H9 (cell line): ENCODE data around the gene DNAAF5. TPM values are rescaled to one million over a fixed set of nuclear protein-coding genes. Genes with fewer than 3 reads are reported as not detected.
A peak's percentile ranks its signal among the peaks of the same experiment; 100 is the strongest.

Experiments
- DNase-seq: peaks from one replicate; pipeline ENCODE4 v3.0.0-alpha.2; 2017
- H2AFZ ChIP-seq: one replicate; pipeline ENCODE4 v1.6.1; 2013; ENCODE audit warnings: mild to moderate bottlenecking, low read length, control low read depth, moderate library complexity
- H2AK5ac ChIP-seq: 2 replicates; pipeline ENCODE4 v1.6.1; 2013; ENCODE audit warnings: low read length, control low read depth, mixed read lengths; ENCODE audit not compliant: insufficient read length
- H2BK120ac ChIP-seq: one replicate; pipeline ENCODE4 v1.6.1; 2013; ENCODE audit warnings: low read depth, mild to moderate bottlenecking, low read length, control low read depth, inconsistent platforms; ENCODE audit not compliant: poor library complexity, severe bottlenecking
- H2BK12ac ChIP-seq: 2 replicates; pipeline ENCODE4 v1.6.1; 2013; ENCODE audit warnings: low read length, control low read depth, mixed read lengths, low read depth; ENCODE audit not compliant: insufficient read length
- H2BK15ac ChIP-seq: 2 replicates; pipeline ENCODE4 v1.6.1; 2013; ENCODE audit warnings: low read depth, low read length, control low read depth
- H2BK20ac ChIP-seq: one replicate; pipeline ENCODE4 v1.6.1; 2013; ENCODE audit warnings: low read depth, mild to moderate bottlenecking, low read length, control low read depth, inconsistent platforms; ENCODE audit not compliant: poor library complexity, severe bottlenecking
- H2BK5ac ChIP-seq: 2 replicates; pipeline ENCODE4 v1.6.1; 2013; ENCODE audit warnings: low read length, control low read depth, mixed read lengths; ENCODE audit not compliant: insufficient read length
- H3K14ac ChIP-seq: 2 replicates; pipeline ENCODE4 v1.6.1; 2013; ENCODE audit warnings: low read length, control low read depth; ENCODE audit not compliant: insufficient read depth
- H3K18ac ChIP-seq: 2 replicates; pipeline ENCODE4 v1.6.1; 2013; ENCODE audit warnings: low read depth, mild to moderate bottlenecking, mixed read lengths, low read length, control low read depth; ENCODE audit not compliant: insufficient read length
- H3K23ac ChIP-seq: 2 replicates; pipeline ENCODE4 v1.6.1; 2013; ENCODE audit warnings: low read length, control low read depth, mixed read lengths, low read depth; ENCODE audit not compliant: insufficient read length
- H3K23me2 ChIP-seq: 2 replicates; pipeline ENCODE4 v1.6.1; 2013; ENCODE audit warnings: low read depth, mild to moderate bottlenecking, mixed read lengths, low read length, control low read depth; ENCODE audit not compliant: insufficient read length, poor library complexity, severe bottlenecking
- H3K27ac ChIP-seq: 2 replicates; pipeline ENCODE4 v1.5.1; 2013; ENCODE audit warnings: low read length, control low read depth, mixed read lengths, low read depth; ENCODE audit not compliant: insufficient read length
- H3K27me3 ChIP-seq: 2 replicates; pipeline ENCODE4 v1.6.1; 2013; ENCODE audit warnings: low read length, control low read depth, inconsistent platforms; ENCODE audit not compliant: insufficient read depth
- H3K4ac ChIP-seq: 2 replicates; pipeline ENCODE4 v1.6.1; 2013; ENCODE audit warnings: low read depth, mild to moderate bottlenecking, control low read depth, inconsistent platforms, low read length, moderate library complexity
- H3K4me1 ChIP-seq: 2 replicates; pipeline ENCODE4 v1.6.1; 2013; ENCODE audit warnings: low read length, control low read depth, inconsistent platforms; ENCODE audit not compliant: insufficient read depth
- H3K4me2 ChIP-seq: 2 replicates; pipeline ENCODE4 v1.6.1; 2013; ENCODE audit warnings: low read length, control low read depth, mixed read lengths; ENCODE audit not compliant: insufficient read length, insufficient read depth
- H3K56ac ChIP-seq: 2 replicates; pipeline ENCODE4 v1.6.1; 2013; ENCODE audit warnings: low read depth, mild to moderate bottlenecking, mixed read lengths, low read length, control low read depth; ENCODE audit not compliant: insufficient read length
- H3K79me1 ChIP-seq: 2 replicates; pipeline ENCODE4 v1.6.1; 2013; ENCODE audit warnings: low read depth, mild to moderate bottlenecking, moderate library complexity, low read length, control low read depth, inconsistent platforms; ENCODE audit not compliant: insufficient read depth, poor library complexity, severe bottlenecking
- H3K79me2 ChIP-seq: 2 replicates; pipeline ENCODE4 v1.6.1; 2013; ENCODE audit warnings: low read length, control low read depth, inconsistent platforms; ENCODE audit not compliant: insufficient read depth
- H3K9ac ChIP-seq: 2 replicates; pipeline ENCODE4 v1.6.1; 2013; ENCODE audit warnings: low read length, control low read depth, mixed read lengths; ENCODE audit not compliant: insufficient read length; ENCODE audit errors: extremely low read depth
- H3K9me3 ChIP-seq: one replicate; pipeline ENCODE4 v1.6.1; 2013; ENCODE audit warnings: low read depth, low read length, inconsistent platforms; ENCODE audit not compliant: control insufficient read depth
- H3T11ph ChIP-seq: one replicate; pipeline ENCODE4 v1.6.1; 2013; ENCODE audit warnings: mild to moderate bottlenecking, low read length, control low read depth, inconsistent platforms
- H4K20me1 ChIP-seq: one replicate; pipeline ENCODE4 v1.6.1; 2013; ENCODE audit not compliant: control insufficient read depth, insufficient read length, insufficient read depth
- H4K5ac ChIP-seq: 2 replicates; pipeline ENCODE4 v1.6.1; 2013; ENCODE audit warnings: low read depth, mild to moderate bottlenecking, mixed read lengths, low read length, control low read depth; ENCODE audit not compliant: insufficient read length
- H4K8ac ChIP-seq: replicated peaks from 2 replicates; pipeline ENCODE4 v1.6.1; 2013; ENCODE audit warnings: low read length, control low read depth, mixed read lengths, low read depth; ENCODE audit not compliant: insufficient read length
- H4K91ac ChIP-seq: 2 replicates; pipeline ENCODE4 v1.6.1; 2013; ENCODE audit warnings: low read depth, mild to moderate bottlenecking, moderate library complexity, mixed read lengths, low read length, control low read depth; ENCODE audit not compliant: insufficient read length
- H3K27ac Mint-ChIP-seq, 3 experiments: 2 replicates in 2 of 3; 3 replicates in 1 of 3; pipeline ENCODE4 v1.8.0; 2020 to 2021; ENCODE audit warnings: mixed read lengths in 3 of 3, mild to moderate bottlenecking in 1 of 3, moderate library complexity in 1 of 3
- H3K27me3 Mint-ChIP-seq: 2 replicates; pipeline ENCODE4 v1.8.0; 2021; ENCODE audit warnings: low read depth, mild to moderate bottlenecking, moderate library complexity, mixed read lengths
- H3K36me3 Mint-ChIP-seq, 3 experiments: 2 replicates in 2 of 3; 3 replicates in 1 of 3; pipeline ENCODE4 v1.8.0; 2020 to 2021; ENCODE audit warnings: low read depth in 3 of 3, mixed read lengths in 3 of 3; ENCODE audit not compliant: insufficient read depth in 1 of 3
- H3K4me1 Mint-ChIP-seq, 2 experiments: 2 replicates each; pipeline ENCODE4 v1.8.0; 2020; ENCODE audit warnings: mixed read lengths in 2 of 2
- H3K4me3 Mint-ChIP-seq, 2 experiments: 2 replicates in 1 of 2; 3 replicates in 1 of 2; pipeline ENCODE4 v1.8.0; 2020 to 2021; ENCODE audit warnings: mild to moderate bottlenecking in 2 of 2, mixed read lengths in 2 of 2, moderate library complexity in 1 of 2
- H3K9me3 Mint-ChIP-seq, 2 experiments: 2 replicates in 1 of 2; 3 replicates in 1 of 2; pipeline ENCODE4 v1.8.0; 2020; ENCODE audit warnings: mild to moderate bottlenecking in 2 of 2, mixed read lengths in 2 of 2, moderate library complexity in 1 of 2
- WGBS: extraction: QIAGEN DNeasy Blood & Tissue Kit; methylation state at CpG from one replicate; pipeline ENCODE4 v1.1.7; 2013; ENCODE audit warnings: missing lambda C conversion rate, low lambda C conversion rate, mixed read lengths; ENCODE audit not compliant: insufficient read length; ENCODE audit errors: extremely low coverage; 5-methylcytosine and 5-hydroxymethylcytosine counted together
- total RNA-seq: library from RNA; stranded (reverse); gene quantifications from 2 replicates; pipeline ENCODE4 v1.2.1, GENCODE V29; 2021
- TF ChIP-seq, protein P1 (sequence below): fragments of 200-600 bp; sonication (generic); conservative IDR thresholded peaks from 3 replicates; pipeline ENCODE4 v1.8.0; 2021; ENCODE audit warnings: antibody characterized with exemption, mild to moderate bottlenecking

The DNAAF5 gene
- total RNA-seq, 1 experiment from 2014 or later: 43.5 TPM

DNA sequence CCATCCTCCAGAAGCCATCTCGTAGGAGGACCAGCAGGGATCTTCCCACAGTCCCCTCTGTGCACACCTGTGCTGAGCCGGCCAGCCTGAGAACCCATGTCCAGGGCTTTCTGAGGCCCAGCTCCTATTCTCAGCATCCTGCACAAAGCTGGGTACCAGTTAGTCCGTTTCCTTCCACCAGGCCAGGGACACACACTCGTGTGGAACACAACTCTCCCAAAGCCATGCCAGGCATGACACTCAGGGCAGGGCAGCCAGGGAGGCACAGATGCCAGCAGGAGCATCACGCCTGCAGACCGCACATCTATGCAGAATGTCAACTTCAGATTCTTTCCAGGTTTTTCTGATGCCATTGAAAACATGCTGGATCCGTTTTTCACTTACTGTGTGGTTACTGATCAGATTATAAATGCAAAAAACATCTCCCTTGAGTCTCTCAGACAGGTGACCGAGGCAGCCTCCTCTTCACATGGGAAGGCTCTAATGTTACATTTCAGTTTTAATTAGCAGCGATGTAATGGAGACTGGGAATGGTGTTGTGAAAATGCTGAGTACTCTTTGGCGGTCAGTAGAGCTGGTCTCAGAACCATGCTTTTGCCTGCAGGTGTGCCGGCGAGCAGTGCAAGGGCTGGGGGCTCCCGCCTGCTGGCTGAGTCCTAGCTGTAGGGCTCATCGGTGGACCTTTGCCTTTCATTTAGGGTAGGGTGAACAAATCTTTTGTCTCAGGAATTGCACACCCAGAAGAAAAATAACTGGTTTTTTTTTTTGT is 102.5 kb downstream of the DNAAF5 start:
- Histone ChIP-seq H2BK120ac (no peak overlapping the region), H4K91ac (no peak overlapping the region), H3K4me1 (peaks cover 12% of the 10 kb centered on the region), H3K9me3 (no peaks in the 10 kb centered on the region), H3K79me1 (peaks cover 14% of the 10 kb centered on the region), H2BK20ac (no peak overlapping the region), H4K8ac (no peak overlapping the region), H3K27ac (no peak overlapping the region), H3K4ac (no peak overlapping the region), H2AK5ac (no peak overlapping the region), H2BK5ac (no peak overlapping the region), H3K4me2 (no peak overlapping the region), H3K18ac (no peak overlapping the region), H3K79me2 (peaks cover 52% of the 10 kb centered on the region; the same call in 1 of the 2 replicates), H3K56ac (peak overlapping the region; percentile 67), H4K20me1 (no peaks in the 10 kb centered on the region), H3K23ac (no peak overlapping the region), H2BK15ac (no peak overlapping the region), H3K14ac (no peak overlapping the region), H3T11ph (no peak overlapping the region), H3K27me3 (no peaks in the 10 kb centered on the region), H3K9ac (no peak overlapping the region), H3K23me2 (peaks cover 3% of the 10 kb centered on the region), H2AFZ (no peak overlapping the region), H2BK12ac (no peak overlapping the region), H4K5ac (no peak overlapping the region)
- H3K9me3 Mint-ChIP-seq: no peaks in the 10 kb centered on the region
- H3K27me3 Mint-ChIP-seq: no peaks in the 10 kb centered on the region
- H3K27ac Mint-ChIP-seq: peak overlapping the region in 1 of 3 experiments; percentile 24; a peak in 1 of 7 replicates
- DNase-seq: no peak
- peaks cover 11 to 34% (median 18%) of the 10 kb centered on the region in 3 experiments for H3K36me3 Mint-ChIP-seq
- H3K4me1 Mint-ChIP-seq: peaks cover 54 to 55% of the 10 kb centered on the region in 2 experiments
- TF ChIP-seq, protein P1, sequence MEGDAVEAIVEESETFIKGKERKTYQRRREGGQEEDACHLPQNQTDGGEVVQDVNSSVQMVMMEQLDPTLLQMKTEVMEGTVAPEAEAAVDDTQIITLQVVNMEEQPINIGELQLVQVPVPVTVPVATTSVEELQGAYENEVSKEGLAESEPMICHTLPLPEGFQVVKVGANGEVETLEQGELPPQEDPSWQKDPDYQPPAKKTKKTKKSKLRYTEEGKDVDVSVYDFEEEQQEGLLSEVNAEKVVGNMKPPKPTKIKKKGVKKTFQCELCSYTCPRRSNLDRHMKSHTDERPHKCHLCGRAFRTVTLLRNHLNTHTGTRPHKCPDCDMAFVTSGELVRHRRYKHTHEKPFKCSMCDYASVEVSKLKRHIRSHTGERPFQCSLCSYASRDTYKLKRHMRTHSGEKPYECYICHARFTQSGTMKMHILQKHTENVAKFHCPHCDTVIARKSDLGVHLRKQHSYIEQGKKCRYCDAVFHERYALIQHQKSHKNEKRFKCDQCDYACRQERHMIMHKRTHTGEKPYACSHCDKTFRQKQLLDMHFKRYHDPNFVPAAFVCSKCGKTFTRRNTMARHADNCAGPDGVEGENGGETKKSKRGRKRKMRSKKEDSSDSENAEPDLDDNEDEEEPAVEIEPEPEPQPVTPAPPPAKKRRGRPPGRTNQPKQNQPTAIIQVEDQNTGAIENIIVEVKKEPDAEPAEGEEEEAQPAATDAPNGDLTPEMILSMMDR: no peak
- H3K4me3 Mint-ChIP-seq: no peak overlapping the region
- no CpG with 5 or more reads among the region's 14 CpGs for WGBS
